NCI-H526 (cell line): Measurements from ENCODE around the gene CWC27.
"Not testable (repeated sequence)": the region's sequence is repeated elsewhere in the genome, so short reads cannot be mapped to it uniquely, and the experiment has no call there.

ENCODE experiments used
- DNase-seq, 2 experiments: peaks; one replicate each; lab custom pipeline; 2025; lab: John Stamatoyannopoulos, UW

The CWC27 gene

GRCh38 chr5:64838803-64839202 lies 70.1 kb downstream of the CWC27 start:
- DNase-seq = no peak

- no peak for DNase-seq
These were observed 71.2 kb downstream of the CWC27 start for GRCh38 chr5:64839936-64840335.

- DNase-seq = no peak
These were observed 72.2 kb downstream of the CWC27 start for GRCh38 chr5:64840958-64841357.

GRCh38 chr5:64853777-64854176 lies 85.0 kb downstream of the CWC27 start:
- DNase-seq = no peak

GRCh38 chr5:64854855-64855254 lies 86.1 kb downstream of the CWC27 start:
- no peak for DNase-seq

- DNase-seq = no peak
These were observed 91.2 kb downstream of the CWC27 start for GRCh38 chr5:64859881-64860280.

GRCh38 chr5:64861281-64861680 lies 92.6 kb downstream of the CWC27 start:
- no peak for DNase-seq

- no peak for DNase-seq
These were observed 95.4 kb downstream of the CWC27 start for GRCh38 chr5:64864171-64864570.

- DNase-seq = no peak
These were observed 96.9 kb downstream of the CWC27 start for GRCh38 chr5:64865662-64866061.

GRCh38 chr5:64869419-64869818 lies 100.7 kb downstream of the CWC27 start:
- no peak for DNase-seq

- DNase-seq = no peak
These were observed 103.3 kb downstream of the CWC27 start for GRCh38 chr5:64872044-64872443.

GRCh38 chr5:64873441-64873840 lies 104.7 kb downstream of the CWC27 start:
- no peak for DNase-seq

GRCh38 chr5:64874753-64875152 lies 106.0 kb downstream of the CWC27 start:
- no peak for DNase-seq

GRCh38 chr5:64876203-64876602 lies 107.5 kb downstream of the CWC27 start:
- no peak for DNase-seq

GRCh38 chr5:64880821-64881220 lies 112.1 kb downstream of the CWC27 start:
- DNase-seq = no peak

GRCh38 chr5:64883912-64884311 lies 115.2 kb downstream of the CWC27 start:
- no peak for DNase-seq

- DNase-seq = no peak
These were observed 115.8 kb downstream of the CWC27 start for GRCh38 chr5:64884541-64884940.

- DNase-seq = no peak
These were observed 119.2 kb downstream of the CWC27 start for GRCh38 chr5:64887910-64888309.

- no peak for DNase-seq
These were observed 127.0 kb downstream of the CWC27 start for GRCh38 chr5:64895748-64896147.

- no peak for DNase-seq
These were observed 131.1 kb downstream of the CWC27 start for GRCh38 chr5:64899838-64900237.

GRCh38 chr5:64900618-64901017 lies 131.9 kb downstream of the CWC27 start:
- DNase-seq = no peak

- DNase-seq = not testable (repeated sequence)
These were observed 138.7 kb downstream of the CWC27 start for GRCh38 chr5:64907399-64907798.

- DNase-seq = no peak
These were observed 145.7 kb downstream of the CWC27 start for GRCh38 chr5:64914396-64914795.

GRCh38 chr5:64918083-64918482 lies 149.4 kb downstream of the CWC27 start:
- DNase-seq = no peak

- DNase-seq = no peak
These were observed 152.7 kb downstream of the CWC27 start for GRCh38 chr5:64921386-64921785.
